SK-N-MC (cell line): ENCODE measurements around the gene TIMM29.
"Not testable (repeated sequence)": the region's sequence is repeated elsewhere in the genome, so short reads cannot be mapped to it uniquely, and the experiment has no call there.

Experiments
- DNase-seq: peaks from one replicate; pipeline ENCODE4 v3.0.0-alpha.2; 2011; ENCODE audit warnings: low read depth, low spot score
- H3K27ac ChIP-seq: fragments of 200-600 bp; sonication (generic); 2 replicates; pipeline ENCODE4 v1.5.1; 2016; ENCODE audit warnings: mixed run types
- H3K36me3 ChIP-seq: fragments of 200-600 bp; sonication (generic); 2 replicates; pipeline ENCODE4 v1.6.1; 2017; ENCODE audit warnings: antibody characterized with exemption, low read length, mixed read lengths; ENCODE audit not compliant: insufficient read depth
- H3K4me3 ChIP-seq: fragments of 200-600 bp; sonication (generic); 2 replicates; pipeline ENCODE4 v1.5.1; 2016
- H3K9ac ChIP-seq: fragments of 200-600 bp; sonication (generic); 2 replicates; pipeline ENCODE4 v1.8.0; 2017; ENCODE audit warnings: mixed run types, mixed read lengths; ENCODE audit not compliant: insufficient read length
- H3K9me3 ChIP-seq: fragments of 200-600 bp; sonication (generic); 2 replicates; pipeline ENCODE4 v1.6.1; 2017; ENCODE audit warnings: low read depth, mild to moderate bottlenecking, antibody characterized with exemption, low read length, moderate library complexity, mixed read lengths
- EZH2 ChIP-seq: fragments of 200-600 bp; sonication (generic); IDR thresholded peaks from one replicate; pipeline ENCODE4 v1.6.1; 2017; ENCODE audit warnings: antibody characterized with exemption
- FOXP2 ChIP-seq: optimal IDR thresholded peaks from 2 replicates; pipeline ENCODE3; 2011; ENCODE audit warnings: mild to moderate bottlenecking, moderate library complexity; ENCODE audit not compliant: insufficient read depth; ENCODE audit errors: extremely low read length, control extremely low read depth
- POLR2AphosphoS5 ChIP-seq: IDR thresholded peaks from 2 replicates; pipeline ENCODE4 v1.6.1; 2012; ENCODE audit warnings: mild to moderate bottlenecking, low read depth, low read length, borderline replicate concordance

The TIMM29 gene

GRCh38 chr19:10946958-10947657, 18.5 kb downstream of the TIMM29 start:
- Histone ChIP-seq H3K9me3 (no peaks in the 10 kb centered on the region), H3K36me3 (no peaks in the 10 kb centered on the region), H3K27ac (peak overlapping the region; percentile 87), H3K4me3 (no peak overlapping the region), H3K9ac (peak overlapping the region; percentile 11)
- TF ChIP-seq POLR2AphosphoS5 (no peak), EZH2 (no peak), FOXP2 (no peak)
- DNase-seq: peak; percentile 45

- Histone ChIP-seq H3K9ac (no peak overlapping the region), H3K36me3 (no peaks in the 10 kb centered on the region), H3K27ac (no peak overlapping the region), H3K9me3 (no peaks in the 10 kb centered on the region), H3K4me3 (no peak overlapping the region)
- TF ChIP-seq POLR2AphosphoS5 (no peak), EZH2 (no peak), FOXP2 (no peak)
- DNase-seq: no peak
Observed at GRCh38 chr19:10952809-10953208, 24.2 kb downstream of the TIMM29 start.

GRCh38 chr19:10959277-10959968, 30.8 kb downstream of the TIMM29 start:
- H3K4me3 ChIP-seq: peak overlapping the region; percentile 97
- H3K9ac ChIP-seq, DNase-seq, H3K9me3 ChIP-seq, H3K27ac ChIP-seq, H3K36me3 ChIP-seq: not testable (repeated sequence)

- DNase-seq: peak; percentile 61
- peak within 1 kb of the TSS; percentile 100 for H3K9ac ChIP-seq
- no peak for TF ChIP-seq FOXP2
- peak; percentile 94 for TF ChIP-seq POLR2AphosphoS5
- TF ChIP-seq EZH2: no peak
- peak within 1 kb of the TSS; percentile 100 for H3K4me3 ChIP-seq
- H3K9me3 ChIP-seq: no peaks in the 10 kb centered on the region
- peak within 1 kb of the TSS; percentile 96 for H3K27ac ChIP-seq
- peaks cover 10% of the 10 kb centered on the region; the same call in 1 of the 2 replicates for H3K36me3 ChIP-seq
Observed at GRCh38 chr19:10960314-10961072, 31.9 kb downstream of the TIMM29 start, which contains the start of gene SMARCA4. SMARCA4 (plus strand) TSS chr19:10961030; CDS start chr19:10984152, 23,122 bp downstream.

GRCh38 chr19:10961073-10961860, 32.7 kb downstream of the TIMM29 start:
- no peaks in the 10 kb centered on the region for H3K9me3 ChIP-seq

GRCh38 chr19:10962863-10963262, 34.3 kb downstream of the TIMM29 start:
- no peak for TF ChIP-seq EZH2
- no peak for TF ChIP-seq FOXP2
- TF ChIP-seq POLR2AphosphoS5: no peak

More at GRCh38 chr19:10961073-10961860, 32.7 kb downstream of the TIMM29 start:
- peak overlapping the region; percentile 100 for H3K9ac ChIP-seq
- peak overlapping the region; percentile 96 for H3K27ac ChIP-seq
- peaks cover 13% of the 10 kb centered on the region; the same call in 1 of the 2 replicates for H3K36me3 ChIP-seq
- TF ChIP-seq POLR2AphosphoS5 (no peak), FOXP2 (no peak), EZH2 (no peak)
- H3K4me3 ChIP-seq: peak overlapping the region; percentile 100
- DNase-seq: no peak

GRCh38 chr19:10963865-10964264, 35.3 kb downstream of the TIMM29 start:
- Histone ChIP-seq H3K4me3 (no peak overlapping the region), H3K27ac (0 out of 2 replicates have a peak overlapping the region, but pooled peaks have one; percentile 12), H3K9ac (no peak overlapping the region), H3K36me3 (peaks cover 13% of the 10 kb centered on the region; the same call in 1 of the 2 replicates), H3K9me3 (no peaks in the 10 kb centered on the region)
- no peak for TF ChIP-seq FOXP2
- TF ChIP-seq EZH2: no peak
- no peak for TF ChIP-seq POLR2AphosphoS5
- DNase-seq: no peak

More at GRCh38 chr19:10962863-10963262, 34.3 kb downstream of the TIMM29 start:
- no peak overlapping the region for H3K27ac ChIP-seq
- H3K36me3 ChIP-seq: peaks cover 13% of the 10 kb centered on the region; the same call in 1 of the 2 replicates
- H3K9me3 ChIP-seq: no peaks in the 10 kb centered on the region
- H3K4me3 ChIP-seq: peak overlapping the region; percentile 100
- no peak for DNase-seq
- H3K9ac ChIP-seq: no peak overlapping the region

GRCh38 chr19:10964903-10965302, 36.3 kb downstream of the TIMM29 start:
- no peak overlapping the region for H3K9ac ChIP-seq
- H3K36me3 ChIP-seq: peaks cover 13% of the 10 kb centered on the region; the same call in 1 of the 2 replicates
- DNase-seq: no peak
- H3K9me3 ChIP-seq: no peaks in the 10 kb centered on the region
- no peak overlapping the region for H3K4me3 ChIP-seq
- TF ChIP-seq FOXP2 (no peak), EZH2 (no peak), POLR2AphosphoS5 (no peak)
- H3K27ac ChIP-seq: no peak overlapping the region
